WTC11 (cell line): ENCODE measurements around the gene CDK5R2.
A peak's percentile ranks its signal among the peaks of the same experiment; 100 is the strongest.

Experiments
- ATF2 ChIP-seq: sonication (generic); formaldehyde crosslinking; IDR thresholded peaks from 2 replicates; pipeline ENCODE4 v1.8.1; 2022; ENCODE audit warnings: low read depth, missing genetic modification reagents, borderline replicate concordance
- CTCF ChIP-seq: fragments of 200-600 bp; IDR thresholded peaks from 2 replicates; pipeline ENCODE4 v1.8.0; 2022; ENCODE audit warnings: antibody characterized with exemption
- JUN ChIP-seq: sonication (generic); formaldehyde crosslinking; IDR thresholded peaks from 2 replicates; pipeline ENCODE4 v1.8.0; 2023; ENCODE audit warnings: mild to moderate bottlenecking, missing genetic modification reagents
- MAX ChIP-seq: sonication (generic); formaldehyde crosslinking; IDR thresholded peaks from 2 replicates; pipeline ENCODE4 v1.8.0; 2022; ENCODE audit warnings: mild to moderate bottlenecking, missing genetic modification reagents
- NR3C1 ChIP-seq: sonication (generic); formaldehyde crosslinking; conservative IDR thresholded peaks from 2 replicates; pipeline ENCODE4 v1.8.1; 2023; ENCODE audit warnings: low read depth, mild to moderate bottlenecking, missing genetic modification reagents
- PREB ChIP-seq: sonication (generic); formaldehyde crosslinking; IDR thresholded peaks from 2 replicates; pipeline ENCODE4 v1.8.1; 2022; ENCODE audit warnings: mild to moderate bottlenecking, missing genetic modification reagents, moderate library complexity, borderline replicate concordance
- SP1 ChIP-seq: sonication (generic); formaldehyde crosslinking; conservative IDR thresholded peaks from 2 replicates; pipeline ENCODE4 v1.8.1; 2022; ENCODE audit warnings: missing genetic modification reagents
- ZNF671 ChIP-seq: fragments of 250-450 bp; sonication (Bioruptor Pico); IDR thresholded peaks from 2 replicates; pipeline ENCODE4 v1.8.0; 2021; ENCODE audit warnings: mild to moderate bottlenecking

- TF ChIP-seq MAX (CRISPR knock-in tag) (no peak), CTCF (peak; percentile 74; the same call in 1 of the 2 replicates), PREB (no peak), SP1 (0 out of 2 replicates have a peak, but pooled peaks have one; percentile 31), JUN (no peak), ATF2 (CRISPR knock-in tag) (no peak), ZNF671 (CRISPR knock-in tag) (no peak), NR3C1 (CRISPR knock-in tag) (no peak)
These were observed 20.6 kb downstream of the CDK5R2 start for GRCh38 chr2:218979846-218980734.
